Lung microvascular endothelial cell (primary cell): Measurements from ENCODE around the gene ZNF785. TPM values are rescaled to one million over a fixed set of nuclear protein-coding genes. Genes with fewer than 3 reads are reported as not detected.
"Not testable (repeated sequence)": the region's sequence is repeated elsewhere in the genome, so short reads cannot be mapped to it uniquely, and the experiment has no call there.

Source experiments
- DNase-seq, 2 donors: peaks; one replicate each; pipeline versions ENCODE4 v3.0.0 to v3.0.0-alpha.2; 2010; ENCODE audit warnings: low read depth in 2 of 2
- total RNA-seq: library from RNA; depleted of rRNA; stranded (reverse); fragments of >200 nt; gene quantifications from 2 replicates; pipeline ENCODE4 v1.2.1, GENCODE V29; 2014

The ZNF785 gene
- total RNA-seq, 1 donor from 2014 or later: 9.9 TPM

DNA sequence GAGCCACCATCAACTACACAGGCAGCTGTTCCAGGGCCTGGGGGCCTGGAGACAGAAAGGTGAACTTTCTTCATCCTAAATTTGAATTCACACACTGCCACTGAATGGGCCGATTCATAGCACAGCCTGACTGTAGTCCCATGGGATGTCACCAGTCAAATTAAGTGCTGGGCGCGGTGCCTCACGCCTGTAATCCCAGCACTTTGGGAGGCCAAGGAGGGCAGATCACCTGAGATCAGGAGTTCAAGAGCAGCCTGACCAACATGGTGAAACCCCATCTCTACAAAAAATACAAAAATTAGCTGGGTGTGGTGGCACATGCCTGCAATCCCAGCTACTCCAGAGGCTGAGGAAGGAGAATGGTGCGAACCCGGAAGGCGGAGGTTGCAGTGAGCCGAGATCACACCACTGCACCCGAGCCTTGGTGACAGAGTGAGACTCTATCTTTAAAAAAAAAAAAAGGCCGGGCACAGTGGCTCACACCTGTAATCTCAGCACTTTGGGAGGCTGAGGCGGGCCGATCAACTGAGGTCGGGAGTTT is 45.4 kb downstream of the ZNF785 start:
- DNase-seq: not testable (repeated sequence)

DNA sequence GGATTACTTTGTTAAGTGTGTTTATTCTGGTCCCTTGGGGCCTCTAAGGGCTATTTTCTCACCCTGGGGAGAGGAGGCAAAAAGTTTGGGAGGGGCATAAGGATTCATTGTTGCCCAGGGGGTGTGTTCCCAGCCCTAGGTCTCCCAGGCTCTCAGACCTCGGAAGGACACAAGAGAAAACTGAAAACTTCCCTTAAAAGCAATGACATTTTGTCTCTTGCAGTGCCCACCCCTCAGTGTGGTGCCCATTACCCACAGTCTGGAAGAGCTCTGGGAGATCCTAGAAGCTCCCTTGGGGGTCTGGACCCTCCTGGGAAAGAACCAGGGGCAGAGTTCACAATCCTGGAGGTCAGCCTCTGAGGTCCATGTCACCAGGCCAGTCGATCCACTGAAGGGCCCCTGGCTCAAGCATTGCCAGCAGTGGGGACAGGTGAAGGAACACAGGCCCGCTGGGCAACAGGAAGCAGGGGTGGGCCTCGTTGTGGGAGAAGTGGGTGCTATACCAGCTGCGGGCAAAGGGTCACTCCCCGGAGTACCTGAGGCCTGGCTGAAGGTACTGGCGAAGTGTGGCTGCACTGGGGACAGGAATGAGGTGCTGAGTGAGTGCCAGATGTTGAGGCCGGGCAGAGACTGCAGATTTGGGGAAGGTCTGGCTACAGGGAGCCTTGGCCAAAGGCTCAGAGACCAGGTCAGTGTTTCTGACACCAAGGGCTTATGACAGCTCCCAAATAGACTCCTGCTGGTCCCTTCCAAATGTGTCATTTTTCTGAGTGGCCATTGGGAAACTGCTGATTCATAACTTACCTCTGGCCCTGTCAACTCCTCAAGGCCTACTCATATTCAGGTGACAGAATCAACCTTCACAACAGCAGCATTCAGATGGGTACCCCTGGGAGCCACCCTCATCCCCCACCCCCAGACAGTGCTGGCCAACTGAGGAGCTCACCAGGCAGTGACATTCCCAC is 46.2 kb downstream of the ZNF785 start:
- no peak for DNase-seq

DNA sequence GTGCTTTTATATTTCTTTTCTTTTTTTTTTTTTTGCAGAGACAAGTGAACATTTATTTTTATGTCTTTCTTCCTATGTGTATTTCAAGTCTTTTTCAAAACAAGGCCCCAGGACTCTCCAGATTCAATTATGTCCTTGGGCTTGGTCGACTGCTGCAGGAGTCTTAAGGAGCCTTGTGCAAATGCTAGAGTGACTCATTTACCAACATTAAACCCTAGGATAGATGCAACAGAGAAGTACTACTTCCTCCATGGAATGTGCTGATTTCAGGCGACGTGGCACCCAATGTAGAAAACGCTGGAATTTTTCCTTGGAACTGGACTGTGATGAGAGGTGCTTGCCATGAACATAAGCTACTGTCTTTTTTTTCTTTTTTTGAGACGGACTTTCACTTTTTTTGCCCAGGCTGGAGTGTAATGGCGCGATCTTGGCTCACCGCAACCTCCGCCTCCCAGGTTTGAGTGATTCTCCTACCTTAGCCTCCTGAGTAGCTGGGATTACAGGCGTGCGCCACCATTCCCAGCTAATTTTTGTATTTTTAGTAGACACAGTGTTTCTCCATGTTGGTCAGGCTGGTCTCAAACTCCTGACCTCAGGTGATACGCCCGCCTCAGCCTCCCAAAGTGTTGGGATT is 49.0 kb downstream of the ZNF785 start:
- not testable (repeated sequence) for DNase-seq

DNA sequence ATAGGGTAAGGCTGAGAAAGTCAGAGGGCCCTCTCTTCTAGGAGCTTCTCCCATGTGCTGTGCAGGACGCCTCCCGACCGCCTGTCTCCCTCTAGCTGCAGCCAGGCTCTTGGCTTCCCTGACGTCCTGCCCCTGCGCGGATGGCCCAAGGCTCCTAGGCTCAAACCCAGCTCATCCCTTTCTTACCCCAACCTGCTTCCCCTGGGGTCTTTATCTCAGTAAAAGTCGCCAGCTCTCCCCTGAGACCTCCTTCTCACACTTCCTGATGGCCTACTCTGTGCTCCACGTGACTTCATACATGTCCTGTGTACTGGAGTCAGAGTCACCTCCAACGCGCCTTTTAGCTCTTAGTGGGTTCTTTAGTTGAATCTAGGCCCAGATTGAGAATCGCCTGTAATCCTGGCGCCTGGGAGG is 49.7 kb downstream of the ZNF785 start:
- DNase-seq: peak; percentile 59 to 82

DNA sequence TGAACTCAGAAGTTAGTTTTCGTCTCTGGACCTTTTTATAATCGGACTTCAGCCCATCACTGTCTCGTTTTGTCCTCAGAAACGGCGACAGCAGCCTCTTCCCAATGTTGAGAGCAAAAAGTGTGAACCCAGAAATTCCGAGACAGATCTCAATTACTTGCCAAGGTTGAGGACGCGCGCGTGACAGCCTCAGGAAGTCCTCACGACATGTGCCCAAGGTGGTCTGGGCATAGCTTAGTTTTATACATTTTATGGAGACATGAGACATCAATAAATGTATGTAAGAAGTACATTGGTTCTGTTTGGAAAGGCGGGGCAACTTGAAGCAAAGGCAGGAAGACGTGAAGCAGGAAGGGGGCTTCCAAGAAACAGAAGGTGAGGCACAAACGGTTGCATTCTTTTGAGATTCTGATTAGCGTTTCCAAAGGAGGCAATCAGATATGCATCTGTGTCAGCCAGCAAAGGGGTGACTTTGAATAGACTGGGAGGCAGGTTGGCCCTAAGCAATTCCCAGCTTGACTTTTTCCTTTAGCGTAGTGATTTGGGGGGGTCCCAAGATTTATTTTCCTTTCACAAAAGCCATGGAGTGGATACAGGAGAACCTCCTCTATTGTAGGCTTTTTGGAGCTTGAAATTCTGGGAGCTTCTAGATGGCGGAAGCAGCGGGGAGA is 50.3 kb downstream of the ZNF785 start:
- peak in 1 of 2 donors; percentile 41 for DNase-seq

DNA sequence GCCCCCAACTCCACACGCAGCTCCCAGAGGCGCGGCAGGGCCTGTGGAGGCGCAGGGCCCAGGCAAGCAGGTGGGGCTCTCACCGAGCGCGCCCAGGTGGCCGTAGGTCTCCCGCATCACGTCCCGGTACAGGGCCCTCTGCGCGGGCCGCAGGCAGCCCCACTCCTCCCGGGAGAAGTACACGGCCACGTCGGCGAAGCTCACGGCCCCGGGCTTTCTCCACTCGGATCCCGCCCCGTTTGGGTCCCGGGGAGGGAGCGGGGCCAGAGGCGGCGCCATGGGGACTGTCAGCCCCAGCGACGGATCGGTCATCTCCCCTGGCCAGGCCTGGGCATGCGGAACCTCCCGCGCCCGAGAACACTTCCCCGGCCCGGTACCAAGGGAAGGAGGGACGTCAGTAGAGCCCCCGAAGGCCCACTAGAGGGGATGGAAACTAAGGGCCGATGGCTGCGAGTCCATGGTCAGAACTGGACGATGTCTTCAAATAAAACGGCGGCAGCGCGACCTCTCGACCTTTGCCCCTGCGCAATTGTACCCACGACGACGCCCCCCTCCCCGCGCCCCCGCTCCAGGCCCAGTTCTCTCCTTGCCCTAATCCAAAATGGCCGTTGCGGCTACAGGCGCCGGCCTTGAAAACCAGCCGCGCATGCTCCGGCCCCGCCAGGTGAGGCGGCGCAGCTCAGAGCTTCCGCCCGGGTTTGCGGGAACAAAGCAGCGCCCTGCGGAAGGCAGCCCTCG is 51.0 kb downstream of the ZNF785 start, which contains the start of gene ZNF747:
Gene ZNF747 (minus strand): TSS at position 491 of the 738 bp plus-strand sequence. CDS start 179 bp downstream, at position 312.
- peak; percentile 83 to 90 for DNase-seq

DNA sequence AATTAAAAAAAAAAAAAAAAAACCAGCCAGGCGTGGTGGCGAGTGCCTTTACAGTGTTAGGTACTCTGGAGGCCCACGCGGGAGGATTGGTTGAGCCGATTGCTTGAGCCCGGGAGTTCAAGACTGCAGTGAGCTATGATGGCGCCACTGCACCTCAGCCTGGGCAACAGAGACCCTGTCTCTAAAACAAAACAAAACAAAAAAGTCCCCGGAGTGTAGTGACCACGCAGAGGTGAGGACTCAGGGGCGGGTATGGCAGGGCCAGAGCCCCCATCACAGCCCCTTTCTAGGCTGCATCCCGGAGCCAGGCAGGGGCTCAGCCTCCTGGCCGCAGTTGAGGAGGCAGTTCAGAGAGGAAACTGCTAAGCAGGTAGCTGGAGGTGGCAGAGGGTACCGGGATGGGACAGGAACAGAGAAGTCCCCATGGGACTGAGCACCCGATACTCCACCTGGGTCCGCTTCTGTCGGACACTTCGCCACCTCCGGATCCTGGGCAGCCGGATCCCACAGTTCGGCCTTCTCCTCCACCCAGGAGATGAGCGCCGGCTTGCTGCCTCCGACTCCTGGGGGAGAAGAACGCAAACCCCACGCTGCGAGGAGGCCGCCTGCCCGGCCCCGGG is 51.6 kb downstream of the ZNF785 start:
- DNase-seq: no peak

DNA sequence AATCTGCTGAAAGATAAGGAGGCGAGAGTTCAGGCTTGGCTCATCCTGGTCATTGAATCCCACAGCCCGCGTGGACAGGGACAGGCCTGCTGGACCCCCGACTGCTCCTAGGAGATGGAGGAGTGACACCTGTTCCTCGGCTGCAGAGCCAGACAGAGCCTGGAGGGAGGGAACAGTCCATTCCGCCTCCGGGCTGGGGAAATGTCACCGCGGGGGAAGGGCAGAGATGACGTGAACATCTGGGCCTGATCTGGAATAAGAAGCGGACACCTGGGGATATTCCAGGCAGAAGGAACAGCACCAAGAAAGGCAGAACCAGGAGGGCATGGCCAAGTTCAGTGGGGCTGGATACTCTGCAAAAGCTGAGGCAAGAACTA is 52.4 kb downstream of the ZNF785 start:
- peak in 1 of 2 donors; percentile 10 for DNase-seq

DNA sequence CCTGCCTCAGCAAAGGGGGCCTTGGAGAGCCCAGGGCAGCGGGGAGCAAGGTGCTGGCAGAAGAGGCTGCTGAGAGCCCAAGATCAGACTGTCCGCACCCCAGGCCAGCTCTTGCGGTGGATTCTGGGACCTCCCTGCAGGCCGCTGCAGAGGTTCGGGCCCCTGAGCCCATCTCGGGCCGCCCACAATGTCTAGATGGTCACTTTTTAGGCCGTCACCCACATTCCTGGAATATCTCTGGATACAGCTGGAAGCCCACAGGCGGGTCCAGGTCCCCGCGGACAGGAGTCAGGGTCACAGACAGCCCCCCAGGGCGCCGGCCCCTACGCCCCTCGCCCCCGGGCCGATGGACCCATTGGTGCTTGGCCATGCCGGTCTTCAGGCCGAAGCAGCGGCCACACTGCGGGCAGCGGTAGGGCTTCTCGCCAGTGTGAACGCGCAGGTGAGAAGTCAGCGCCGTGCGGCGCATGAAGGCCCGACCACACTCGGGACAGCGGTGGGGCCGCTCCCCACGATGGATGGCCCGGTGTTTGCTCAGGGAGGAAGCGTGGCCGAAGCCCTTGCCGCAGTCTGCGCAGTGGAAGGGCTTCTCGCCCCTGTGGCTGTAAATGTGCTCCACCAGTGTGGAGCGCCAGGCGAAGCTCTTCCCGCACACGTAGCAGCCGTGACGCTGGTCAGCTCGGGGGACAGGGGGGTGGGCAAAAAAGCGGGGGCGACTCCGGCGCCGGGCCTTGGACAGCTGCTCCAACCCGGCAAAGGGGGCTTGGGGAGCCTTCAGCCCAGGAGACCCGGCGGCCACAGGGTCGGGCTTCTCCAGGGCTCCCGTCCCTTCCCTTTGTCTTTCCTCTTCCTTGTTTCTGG is 53.0 kb downstream of the ZNF785 start:
- DNase-seq: no peak

Other genes starting within 250 kb of the ZNF785 start
- 31.6 and 31.9 TPM in 2 replicates for gene CD2BP2, start 230.4 kb downstream of the ZNF785 start, total RNA-seq
- gene TBC1D10B, start 215.2 kb downstream of the ZNF785 start, total RNA-seq: 16.6 and 22.4 TPM in 2 replicates
- gene MYL11, start 210.9 kb downstream of the ZNF785 start, total RNA-seq: not detected in 2 replicates
- 0.20 TPM in 1 of 2 replicates, not detected in the other for gene SEPTIN1, start 203.1 kb downstream of the ZNF785 start, total RNA-seq
- 11.1 and 11.6 TPM in 2 replicates for gene ZNF48, start 190.3 kb downstream of the ZNF785 start, total RNA-seq
- gene ZNF771, start 178.1 kb downstream of the ZNF785 start, total RNA-seq: 8.3 and 10.5 TPM in 2 replicates
- 54.8 and 57.5 TPM in 2 replicates for gene DCTPP1, start 155.7 kb downstream of the ZNF785 start, total RNA-seq
- gene SEPHS2, start 139.8 kb downstream of the ZNF785 start, total RNA-seq: 11.8 and 17.9 TPM in 2 replicates
- gene ITGAL, start 113.0 kb downstream of the ZNF785 start, total RNA-seq: not detected in 2 replicates
- 11.3 and 17.9 TPM in 2 replicates for gene ZNF768, start 59.1 kb downstream of the ZNF785 start, total RNA-seq
- 4.8 and 7.7 TPM in 2 replicates for gene ZNF747, start 50.8 kb downstream of the ZNF785 start, total RNA-seq
- 2.0 and 3.2 TPM in 2 replicates for gene ZNF764, start 27.3 kb downstream of the ZNF785 start, total RNA-seq
- 5.0 and 5.4 TPM in 2 replicates for gene ZNF688, start 14.0 kb downstream of the ZNF785 start, total RNA-seq
- 3.1 and 4.0 TPM in 2 replicates for gene ZNF689, start 24.7 kb upstream of the ZNF785 start, total RNA-seq
- gene PRR14, start 65.3 kb upstream of the ZNF785 start, total RNA-seq: 4.1 and 4.4 TPM in 2 replicates
- 7.8 and 13.3 TPM in 2 replicates for gene FBRS, start 72.7 kb upstream of the ZNF785 start, total RNA-seq
- 16.6 and 24.8 TPM in 2 replicates for gene SRCAP, start 113.5 kb upstream of the ZNF785 start, total RNA-seq
- gene PHKG2, start 162.7 kb upstream of the ZNF785 start, total RNA-seq: 8.9 and 10.7 TPM in 2 replicates
- gene CFAP119, start 176.4 kb upstream of the ZNF785 start, total RNA-seq: 0.40 and 0.87 TPM in 2 replicates
- 32.7 and 42.5 TPM in 2 replicates for gene RNF40, start 176.6 kb upstream of the ZNF785 start, total RNA-seq
- gene ZNF629, start 201.5 kb upstream of the ZNF785 start, total RNA-seq: 3.9 and 5.2 TPM in 2 replicates